ENCODE data around the gene NPHP4. TPM values are rescaled to one million over a fixed set of nuclear protein-coding genes. Genes with fewer than 3 reads are reported as not detected.
A peak's percentile ranks its signal among the peaks of the same experiment; 100 is the strongest.

The NPHP4 gene
- total RNA-seq, 1 donor from 2014 or later = 33.2 TPM

GRCh38 chr1:5913078-5913845 is 79.0 kb downstream of the NPHP4 start:
- peak overlapping the region; percentile 60 for H3K27ac Mint-ChIP-seq (ENCODE audit: unreplicated experiment)
- H3K4me3 Mint-ChIP-seq = no peak overlapping the region
- no peaks in the 10 kb centered on the region for H3K36me3 Mint-ChIP-seq (ENCODE audit: low read depth)
- DNase-seq (ENCODE audit: low read depth, low spot score) = no peak
- H3K27me3 Mint-ChIP-seq (ENCODE audit: low read depth) = no peaks in the 10 kb centered on the region
- TF ChIP-seq CTCF (conservative IDR thresholded peaks at IDR 0.05) = no peak
- H3K9me3 Mint-ChIP-seq = no peaks in the 10 kb centered on the region
- H3K4me1 Mint-ChIP-seq = peaks cover 29% of the 10 kb centered on the region

GRCh38 chr1:5911871-5912271 is 80.4 kb downstream of the NPHP4 start:
- no peaks in the 10 kb centered on the region for H3K27me3 Mint-ChIP-seq (ENCODE audit: low read depth)
- H3K4me3 Mint-ChIP-seq = no peak overlapping the region
- H3K27ac Mint-ChIP-seq (ENCODE audit: unreplicated experiment) = peak overlapping the region; percentile 93
- H3K4me1 Mint-ChIP-seq = peaks cover 29% of the 10 kb centered on the region
- no peak for TF ChIP-seq CTCF (conservative IDR thresholded peaks at IDR 0.05)
- H3K36me3 Mint-ChIP-seq (ENCODE audit: low read depth) = no peaks in the 10 kb centered on the region
- no peak for DNase-seq (ENCODE audit: low read depth, low spot score)
- no peaks in the 10 kb centered on the region for H3K9me3 Mint-ChIP-seq

- TF ChIP-seq CTCF (conservative IDR thresholded peaks at IDR 0.05) = no peak
- no peak for DNase-seq (ENCODE audit: low read depth, low spot score)
- H3K4me3 Mint-ChIP-seq = no peak overlapping the region
- H3K27ac Mint-ChIP-seq (ENCODE audit: unreplicated experiment) = no peak overlapping the region
- H3K9me3 Mint-ChIP-seq = no peaks in the 10 kb centered on the region
- H3K27me3 Mint-ChIP-seq (ENCODE audit: low read depth) = no peaks in the 10 kb centered on the region
- no peaks in the 10 kb centered on the region for H3K36me3 Mint-ChIP-seq (ENCODE audit: low read depth)
- peaks cover 27% of the 10 kb centered on the region for H3K4me1 Mint-ChIP-seq
These were observed 81.1 kb downstream of the NPHP4 start for GRCh38 chr1:5911157-5911556.

- Mint-ChIP-seq H3K27ac (ENCODE audit: unreplicated experiment) (no peak overlapping the region), H3K36me3 (ENCODE audit: low read depth) (no peaks in the 10 kb centered on the region), H3K4me3 (no peak overlapping the region), H3K9me3 (no peaks in the 10 kb centered on the region), H3K27me3 (ENCODE audit: low read depth) (no peaks in the 10 kb centered on the region), H3K4me1 (peaks cover 22% of the 10 kb centered on the region)
- no peak for DNase-seq (ENCODE audit: low read depth, low spot score)
- TF ChIP-seq CTCF (conservative IDR thresholded peaks at IDR 0.05) = no peak
These were observed 81.6 kb downstream of the NPHP4 start for GRCh38 chr1:5910666-5911065.

- Mint-ChIP-seq H3K36me3 (ENCODE audit: low read depth) (no peaks in the 10 kb centered on the region), H3K27ac (ENCODE audit: unreplicated experiment) (peak overlapping the region; percentile 38), H3K9me3 (no peaks in the 10 kb centered on the region), H3K27me3 (ENCODE audit: low read depth) (no peaks in the 10 kb centered on the region), H3K4me1 (peaks cover 18% of the 10 kb centered on the region), H3K4me3 (no peak overlapping the region)
- TF ChIP-seq CTCF (conservative IDR thresholded peaks at IDR 0.05) = no peak
- DNase-seq (ENCODE audit: low read depth, low spot score) = no peak
These were observed 82.0 kb downstream of the NPHP4 start for GRCh38 chr1:5910276-5910620.

All from neural crest cell (in vitro differentiated cells).